SW 1271 (cell line): ENCODE measurements around the gene CERS6.
"Not testable (repeated sequence)": the region's sequence is repeated elsewhere in the genome, so short reads cannot be mapped to it uniquely, and the experiment has no call there.

Experiments
- DNase-seq, 2 experiments: peaks; one replicate each; lab custom pipeline; 2025; lab: John Stamatoyannopoulos, UW

The CERS6 gene

DNA sequence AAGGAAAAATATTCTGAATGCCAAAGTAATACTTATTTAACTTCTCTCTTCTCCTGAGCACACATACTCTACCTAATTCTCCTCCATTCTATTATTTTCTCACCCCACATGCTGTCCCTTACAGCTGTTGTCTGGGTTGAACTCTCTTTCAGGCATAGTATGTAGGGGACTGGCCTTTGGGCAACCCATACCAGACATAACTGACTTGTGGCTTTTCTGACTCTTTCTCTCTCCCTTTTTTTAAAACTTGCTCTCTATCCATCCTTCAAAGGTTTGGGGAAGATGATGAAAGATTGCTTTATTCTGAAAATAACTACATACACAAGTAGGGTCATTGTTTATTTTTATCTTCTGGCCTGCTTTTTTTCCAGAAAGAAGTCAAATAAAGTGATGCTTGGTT lies 276.4 kb downstream of the CERS6 start:
- no peak for DNase-seq

DNA sequence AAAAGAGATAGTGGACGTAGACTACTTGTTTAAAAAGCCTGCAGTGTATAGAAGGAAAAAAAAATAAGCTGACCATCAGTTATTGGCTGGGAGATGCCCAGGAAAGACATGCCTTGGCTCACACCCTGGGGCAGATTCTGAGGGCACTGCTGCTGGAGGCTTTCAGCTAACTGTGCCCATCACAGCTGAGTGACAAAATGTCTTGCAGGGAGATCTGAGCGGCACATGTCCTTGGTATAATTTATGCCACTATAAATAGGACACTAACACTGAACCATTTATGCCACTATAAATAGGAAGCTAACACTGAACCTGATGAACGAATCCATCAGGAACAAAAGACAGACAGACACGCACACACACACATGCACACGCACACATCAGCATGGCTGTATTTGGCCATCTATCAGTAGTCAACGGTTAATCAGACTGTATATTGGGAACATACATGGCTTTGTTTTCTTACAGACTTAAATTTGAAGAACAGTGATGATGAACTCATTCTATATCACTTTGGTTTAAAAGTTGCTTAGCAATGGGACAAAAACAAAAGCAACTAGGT lies 278.2 kb downstream of the CERS6 start:
- DNase-seq, result no peak

DNA sequence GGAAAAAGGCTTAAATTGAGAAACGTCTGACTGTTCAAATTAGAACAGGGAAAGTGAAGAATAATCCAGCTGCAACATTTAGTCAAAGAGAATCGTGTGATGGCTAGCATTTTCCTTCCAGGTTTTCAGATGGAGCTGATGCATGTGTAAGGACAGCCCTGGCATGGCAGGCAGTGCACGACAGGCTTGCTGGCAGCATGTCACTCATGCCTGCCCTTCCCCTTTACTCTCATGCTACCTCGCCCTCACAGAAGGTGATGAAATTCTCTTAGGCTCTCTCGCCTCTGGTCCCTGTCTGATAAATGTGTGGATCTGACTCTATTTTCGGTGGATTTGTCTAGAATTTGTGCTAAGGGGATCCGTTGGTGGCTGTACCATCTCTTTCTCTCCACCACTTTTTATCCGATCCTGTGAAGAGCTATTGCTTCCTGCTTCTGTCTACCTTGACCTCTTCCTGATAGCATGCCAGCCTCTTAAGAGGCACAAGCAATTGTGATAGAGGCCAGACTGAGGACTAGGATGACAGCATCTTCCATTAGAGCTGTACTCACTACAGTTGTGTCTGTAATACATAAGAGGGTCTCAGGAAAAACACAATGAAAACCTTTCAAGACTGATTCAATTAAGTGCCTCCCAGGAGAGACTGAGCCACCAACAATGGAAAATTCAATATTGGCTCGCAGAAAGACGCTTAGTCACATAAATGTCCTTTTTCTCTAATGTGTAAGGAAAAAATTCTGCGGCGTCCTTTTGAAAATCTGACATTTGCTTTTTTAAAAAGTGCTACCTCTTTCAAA lies 280.8 kb downstream of the CERS6 start:
- DNase-seq, result no peak

DNA sequence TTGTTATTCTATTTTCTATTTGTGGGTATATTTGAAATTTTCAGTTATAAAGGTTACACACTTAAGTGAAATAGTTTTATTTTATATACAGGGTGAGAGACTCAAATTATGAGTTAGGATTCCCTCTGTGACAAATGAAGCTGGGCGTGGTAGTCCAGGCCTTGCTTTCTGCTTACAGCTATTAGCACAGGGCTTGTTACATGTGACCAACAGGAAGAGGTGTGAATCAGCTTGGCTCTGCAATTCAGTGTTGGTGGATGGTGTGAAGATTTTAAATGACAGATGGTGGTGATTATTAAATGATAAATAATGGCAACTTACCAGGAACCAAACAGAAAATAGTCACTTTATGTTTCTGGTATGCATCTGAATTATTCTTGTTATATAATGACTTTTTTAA lies 282.0 kb downstream of the CERS6 start:
- DNase-seq, result no peak

DNA sequence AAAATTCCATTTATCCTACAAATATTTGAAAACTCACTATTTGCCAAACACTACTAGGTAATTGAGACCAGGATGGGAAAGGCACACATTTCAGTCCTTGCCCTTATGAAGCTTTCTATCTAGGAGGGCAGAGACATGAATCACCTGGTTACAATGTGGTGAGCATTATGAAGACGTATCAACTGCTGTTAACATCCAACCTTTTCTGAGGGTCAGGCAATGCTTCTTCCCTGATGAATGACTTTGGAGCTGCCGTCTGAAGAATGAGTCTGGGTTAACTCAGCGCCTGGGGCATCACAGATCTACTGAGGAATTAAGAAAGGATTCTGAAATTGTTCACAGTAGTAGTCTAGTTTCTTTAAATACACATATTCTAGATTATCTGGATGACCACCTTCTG lies 284.3 kb downstream of the CERS6 start:
- no peak for DNase-seq

DNA sequence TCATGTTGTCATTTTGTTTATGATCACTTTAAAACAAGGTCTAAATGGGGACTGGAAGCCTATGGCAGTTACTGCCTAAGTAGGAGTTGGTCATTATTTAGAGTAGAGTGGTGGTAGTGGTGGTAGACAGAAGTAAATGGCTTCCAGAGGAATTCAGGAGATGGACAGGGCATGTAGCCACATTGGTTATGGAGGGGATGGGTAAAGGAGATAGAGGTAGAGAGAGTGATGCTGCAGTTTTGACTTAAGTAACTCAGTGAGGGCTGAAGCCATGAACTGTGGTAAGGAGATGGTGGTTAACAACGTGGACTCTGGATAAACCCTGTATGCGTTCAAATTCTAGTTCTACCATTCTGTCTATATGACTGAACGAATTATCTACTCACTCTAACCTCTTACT lies 284.7 kb downstream of the CERS6 start:
- DNase-seq, result no peak

DNA sequence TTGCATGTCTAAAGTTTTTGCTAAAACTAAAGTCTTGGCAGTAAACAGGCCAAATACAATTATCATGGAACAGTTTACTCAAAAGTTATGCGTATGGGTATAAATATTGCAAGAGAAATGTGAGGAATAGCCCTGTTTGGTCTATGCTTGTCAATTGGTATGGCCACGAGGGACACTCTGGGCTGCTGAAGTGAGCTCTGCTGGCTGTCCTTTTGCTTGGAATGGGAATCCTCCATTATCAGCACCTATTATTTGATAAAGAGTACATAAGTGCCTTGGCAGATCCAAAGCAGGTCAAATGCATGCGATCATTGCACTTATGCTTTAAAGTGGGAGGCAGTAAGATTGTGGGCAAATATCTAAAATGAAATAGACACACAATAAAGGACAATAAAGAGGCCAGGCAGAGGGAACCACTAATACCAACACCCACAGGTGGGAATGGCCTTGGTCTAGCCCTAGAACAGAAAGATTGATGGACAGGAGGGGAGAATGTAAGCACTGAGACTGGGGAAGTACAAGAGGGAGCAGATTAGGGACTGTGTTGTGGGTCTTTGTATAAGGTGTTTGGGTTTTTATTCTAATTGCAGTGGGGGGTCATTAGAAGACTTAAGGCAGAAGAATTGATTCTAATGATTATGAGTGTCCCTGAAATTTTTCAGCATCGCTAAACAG lies 286.3 kb downstream of the CERS6 start:
- DNase-seq, result no peak

DNA sequence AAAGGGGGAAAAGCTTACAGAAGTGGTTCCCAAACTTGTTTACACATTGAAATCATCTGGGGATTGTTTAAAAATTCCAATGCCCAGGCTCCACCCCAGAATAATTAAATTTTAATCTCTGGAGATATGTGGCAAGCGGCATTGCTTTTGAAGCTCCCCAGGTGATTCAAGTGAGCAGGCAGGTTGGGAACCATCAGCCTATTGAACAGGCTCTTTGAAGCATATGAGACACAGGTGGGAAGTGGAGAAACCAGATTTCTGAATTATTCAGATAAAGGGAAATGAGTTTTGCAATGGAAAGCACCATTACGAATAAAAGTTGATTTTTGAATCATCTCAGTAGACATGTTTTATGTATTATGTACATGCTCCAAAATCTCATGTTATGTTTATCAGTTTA lies 288.8 kb downstream of the CERS6 start:
- no peak for DNase-seq

DNA sequence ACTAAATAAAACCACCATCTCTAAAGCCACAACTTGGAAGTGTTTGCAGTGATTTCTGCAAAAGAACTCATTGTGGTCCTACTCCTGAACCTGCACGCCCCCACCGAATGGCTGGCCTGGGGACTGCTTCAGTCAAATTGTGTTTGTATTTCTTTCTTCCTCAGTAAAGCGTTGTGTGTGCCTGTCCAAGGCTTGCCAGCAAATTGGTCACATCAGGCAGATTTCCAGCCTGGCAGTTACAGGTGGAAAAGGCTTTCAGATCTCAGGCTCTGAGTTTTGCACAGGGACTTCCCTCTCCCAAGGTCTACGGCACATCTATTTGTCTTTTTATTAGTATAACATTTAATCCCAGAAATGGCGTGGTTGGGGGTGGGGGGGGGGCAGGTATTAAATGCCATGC lies 292.4 kb downstream of the CERS6 start:
- no peak for DNase-seq

DNA sequence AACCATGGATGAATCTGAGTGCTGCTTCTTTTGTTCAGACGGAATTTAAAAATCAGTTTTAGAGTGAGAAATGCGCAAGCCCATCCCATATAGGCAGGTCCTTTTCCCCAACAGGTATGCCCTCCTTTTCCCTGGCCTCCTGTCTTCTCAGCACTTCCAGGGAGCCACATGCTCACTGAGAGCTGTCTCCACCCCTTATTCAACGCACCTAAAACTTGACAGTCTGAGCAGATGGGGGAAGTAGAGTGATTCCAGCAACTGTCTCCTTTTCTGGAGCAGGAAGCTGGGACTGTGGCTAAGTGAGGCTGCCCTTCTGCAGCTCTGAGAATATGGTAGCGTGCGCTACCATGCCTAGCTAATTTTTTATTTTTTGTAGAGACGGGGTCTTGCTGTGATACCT lies 293.2 kb downstream of the CERS6 start:
- DNase-seq, result no peak

DNA sequence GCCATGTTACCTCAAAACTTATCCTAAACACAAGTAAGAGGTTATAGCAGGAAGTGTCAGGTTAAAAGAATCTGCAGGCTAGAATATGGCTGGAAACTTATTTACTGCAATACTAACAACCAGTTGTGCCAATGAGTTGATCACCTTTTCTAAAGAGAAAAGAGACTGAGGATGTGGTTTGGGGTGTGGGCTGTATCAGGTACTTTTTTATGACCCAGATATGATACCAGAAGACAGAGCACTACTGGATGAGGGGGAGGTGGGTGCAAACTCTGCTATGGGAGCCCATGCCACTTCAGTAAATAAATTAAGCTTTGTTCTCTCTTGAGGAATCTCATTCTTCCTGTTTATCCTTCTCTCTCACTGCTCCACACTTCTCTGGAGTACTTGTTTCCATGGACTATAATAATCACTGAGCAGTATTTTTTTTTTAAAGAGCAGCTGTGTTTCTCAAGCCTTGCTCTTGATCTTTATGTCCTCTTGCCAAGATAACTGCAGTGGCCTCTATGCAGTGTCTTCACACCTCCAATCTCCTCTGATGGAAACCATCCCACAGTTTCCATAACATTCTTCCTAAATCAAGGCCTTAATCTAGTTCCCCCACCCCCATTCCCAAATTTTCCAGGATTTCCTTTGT lies 295.1 kb downstream of the CERS6 start:
- DNase-seq, result no peak

DNA sequence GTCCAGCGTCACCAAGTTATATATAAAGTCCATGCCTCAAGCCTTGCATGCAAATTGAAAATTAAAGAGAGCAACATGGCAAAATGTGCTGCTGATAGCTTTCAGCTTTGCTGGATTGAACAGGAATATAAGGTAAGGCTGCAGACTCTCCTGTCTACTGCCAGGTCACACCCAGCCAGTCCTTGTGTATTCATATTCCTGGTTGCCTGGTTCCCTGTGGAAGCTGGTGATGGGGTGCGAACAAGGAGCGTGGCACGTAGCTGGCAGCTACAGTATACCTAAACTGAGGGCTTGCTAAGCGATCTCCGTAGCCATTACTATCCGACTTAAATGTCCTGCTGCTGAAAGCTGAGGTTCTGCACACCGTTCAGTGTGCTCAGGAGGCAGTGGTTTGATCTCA lies 296.3 kb downstream of the CERS6 start:
- DNase-seq, result no peak

DNA sequence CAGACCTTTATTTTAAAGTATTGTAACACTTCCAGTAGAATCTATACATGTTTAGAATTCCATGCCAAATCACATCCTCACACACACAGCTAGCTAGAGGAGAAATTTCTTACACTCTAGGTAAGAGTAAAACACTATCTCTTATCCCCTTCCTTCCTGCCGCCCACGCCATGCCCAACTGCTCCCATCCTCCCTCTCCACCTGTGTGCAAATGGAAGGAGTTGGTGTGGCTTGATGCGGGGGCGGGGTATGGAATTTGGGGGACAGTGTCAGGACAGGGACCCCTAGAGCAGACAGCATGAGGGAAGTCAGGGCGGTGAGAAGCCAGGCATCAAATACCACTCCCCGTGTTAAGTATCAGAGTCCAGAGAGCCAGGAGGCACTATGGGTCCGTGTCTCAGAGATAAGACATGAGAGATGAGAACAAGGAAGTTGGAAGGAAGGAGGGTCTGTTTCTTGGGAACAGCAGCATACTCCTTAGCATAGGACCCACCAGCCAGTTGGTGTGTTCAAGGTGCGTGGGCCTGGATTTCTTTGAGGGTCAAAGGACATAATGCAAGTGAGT lies 297.8 kb downstream of the CERS6 start:
- no peak for DNase-seq

DNA sequence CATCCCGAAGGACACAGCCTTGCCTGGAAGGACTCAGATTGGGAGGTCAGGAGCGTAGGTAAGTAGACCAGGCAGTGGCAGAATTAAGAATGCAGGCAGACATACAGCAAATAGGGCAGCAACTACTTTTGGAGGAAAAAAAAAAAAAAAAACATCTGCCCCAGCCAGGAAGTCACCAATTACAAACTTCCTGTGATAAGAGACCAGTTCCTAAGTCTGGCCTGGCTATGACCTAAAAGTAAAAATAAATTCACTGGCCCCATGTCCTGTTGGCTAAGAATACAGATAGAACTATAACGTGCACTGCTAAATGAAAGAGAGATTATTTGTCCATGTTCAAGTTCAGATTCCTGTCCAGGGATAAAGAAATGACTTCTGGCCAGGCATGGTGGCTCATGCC lies 301.2 kb downstream of the CERS6 start:
- no peak for DNase-seq

DNA sequence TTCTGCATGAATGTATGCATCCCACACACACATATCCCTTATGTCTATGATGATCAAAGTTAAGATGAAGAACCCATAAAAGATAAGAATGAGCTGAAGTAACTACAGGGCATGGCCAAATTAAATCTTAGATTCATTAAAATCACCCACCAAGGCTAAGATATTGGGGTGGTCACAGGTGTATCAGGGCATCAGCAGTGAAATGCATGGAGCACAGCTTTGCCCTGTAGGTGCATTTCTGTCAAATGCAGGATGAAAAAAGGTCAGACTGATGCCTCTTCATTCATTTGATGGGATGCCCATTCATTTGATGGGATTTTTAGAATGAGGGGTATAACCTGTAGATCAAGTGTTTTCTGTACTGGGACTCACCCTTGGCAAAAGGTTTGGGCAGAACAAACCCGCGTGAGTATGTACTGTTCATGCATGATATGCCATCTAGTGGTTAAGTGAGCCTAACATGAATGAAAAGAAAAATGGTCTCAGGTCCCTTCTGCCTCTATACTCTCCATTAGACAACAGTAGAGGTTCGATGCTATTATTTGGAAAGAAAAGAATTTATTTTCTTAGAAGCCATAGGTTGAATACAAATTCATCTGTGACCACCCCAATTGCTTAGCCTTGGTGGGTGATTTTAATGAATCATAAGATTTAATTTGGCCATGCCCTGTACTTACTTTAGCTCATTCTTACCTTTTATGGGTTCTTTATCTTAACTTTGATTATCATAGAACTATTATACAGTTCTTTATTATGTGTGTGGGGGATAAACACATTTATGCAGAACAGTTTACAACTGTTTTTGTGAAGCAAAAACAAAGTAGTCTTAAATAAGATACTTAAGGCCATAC lies 303.1 kb downstream of the CERS6 start:
- DNase-seq, result peak in 1 of 2 experiments; percentile 60

DNA sequence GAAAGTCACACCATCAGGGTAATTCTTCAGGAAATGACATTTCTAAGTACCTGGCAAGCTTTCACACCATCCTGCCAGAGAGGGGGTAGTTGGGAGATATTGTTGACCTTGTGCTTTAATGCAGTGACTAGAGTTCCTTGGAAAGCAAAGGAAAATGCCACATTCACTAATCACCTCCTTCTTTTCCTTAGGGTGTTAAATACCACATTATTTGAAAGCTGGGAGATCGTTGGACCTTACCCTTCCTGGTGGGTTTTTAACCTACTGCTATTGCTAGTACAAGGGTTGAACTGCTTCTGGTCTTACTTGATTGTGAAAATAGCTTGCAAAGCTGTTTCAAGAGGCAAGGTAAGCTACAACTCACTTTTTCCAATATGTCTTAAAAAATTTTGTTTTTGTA lies 309.3 kb downstream of the CERS6 start:
- DNase-seq, result no peak

DNA sequence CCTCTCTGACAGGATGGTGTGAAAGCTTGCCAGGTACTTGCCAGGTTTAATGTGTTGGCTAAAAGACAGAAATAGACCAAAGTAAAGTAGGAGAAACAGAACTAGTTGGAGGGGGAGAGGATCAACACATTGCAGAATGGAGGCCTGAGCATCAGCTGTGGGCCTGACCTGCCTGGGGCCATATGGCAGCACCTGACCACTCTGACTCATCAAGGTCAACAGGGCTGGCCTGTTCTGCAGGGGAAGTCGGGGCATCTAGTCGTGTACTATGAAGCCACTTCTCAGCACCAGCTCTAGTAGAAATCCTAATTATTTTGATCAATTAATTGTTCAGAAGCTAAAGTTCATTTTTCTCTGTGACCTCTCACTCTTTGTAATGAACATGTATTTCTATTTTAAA lies 310.5 kb downstream of the CERS6 start:
- no peak for DNase-seq

DNA sequence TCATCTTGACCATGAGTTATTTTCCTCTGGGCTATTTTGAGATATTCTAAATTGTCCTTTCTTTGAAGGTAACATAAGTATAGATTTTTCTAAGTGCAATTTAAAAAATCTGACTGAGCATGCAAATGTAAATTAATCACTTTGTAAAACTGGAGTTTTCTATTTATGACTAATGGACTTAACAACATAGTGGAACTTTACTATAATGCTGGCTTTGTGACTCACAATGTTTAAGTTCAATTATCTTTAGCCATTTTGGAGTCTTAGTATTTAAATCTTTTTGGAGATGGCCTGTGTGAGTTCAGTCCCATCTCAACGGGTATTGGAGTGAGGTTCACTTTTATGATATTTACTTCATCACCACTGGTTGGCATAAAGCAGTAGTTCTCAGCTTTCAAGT lies 311.2 kb downstream of the CERS6 start:
- no peak for DNase-seq

DNA sequence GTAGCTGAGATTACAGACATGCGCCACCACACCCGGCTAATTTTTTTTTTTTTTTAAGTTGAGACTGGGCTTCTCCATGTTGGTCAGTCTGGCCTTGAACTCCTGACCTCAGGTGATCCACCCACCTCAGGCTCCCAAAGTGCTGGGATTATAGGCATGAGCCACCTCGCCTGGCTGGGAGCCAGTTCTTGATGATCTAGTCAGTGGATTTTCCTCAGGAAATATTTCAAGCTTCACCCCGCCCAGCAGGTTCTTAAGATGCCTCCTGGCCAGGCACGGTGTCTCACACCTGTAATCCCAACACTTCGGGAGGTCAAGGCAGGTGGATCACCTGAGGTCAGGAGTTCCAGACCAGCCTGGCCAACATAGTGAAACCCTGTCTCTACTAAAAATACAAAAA lies 312.3 kb downstream of the CERS6 start:
- DNase-seq, result not testable (repeated sequence)

DNA sequence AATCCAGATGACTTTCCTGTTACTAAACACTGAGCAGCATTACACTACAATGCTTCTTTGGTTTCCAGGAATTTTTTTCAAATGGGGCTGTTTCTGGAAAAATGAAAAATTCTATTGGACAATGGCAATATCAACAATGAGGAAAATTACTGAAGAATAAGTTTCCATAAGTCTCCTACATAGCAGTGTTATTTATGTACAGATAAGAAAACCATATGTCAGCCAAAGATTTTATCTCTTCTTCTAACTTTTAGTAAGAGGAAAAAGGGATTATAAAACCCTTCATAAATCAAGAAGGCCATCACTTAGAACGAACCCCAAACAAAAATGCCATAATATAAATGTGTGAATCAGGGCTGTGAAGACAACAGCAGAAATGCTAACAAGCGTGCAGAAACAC lies 314.7 kb downstream of the CERS6 start:
- no peak for DNase-seq

DNA sequence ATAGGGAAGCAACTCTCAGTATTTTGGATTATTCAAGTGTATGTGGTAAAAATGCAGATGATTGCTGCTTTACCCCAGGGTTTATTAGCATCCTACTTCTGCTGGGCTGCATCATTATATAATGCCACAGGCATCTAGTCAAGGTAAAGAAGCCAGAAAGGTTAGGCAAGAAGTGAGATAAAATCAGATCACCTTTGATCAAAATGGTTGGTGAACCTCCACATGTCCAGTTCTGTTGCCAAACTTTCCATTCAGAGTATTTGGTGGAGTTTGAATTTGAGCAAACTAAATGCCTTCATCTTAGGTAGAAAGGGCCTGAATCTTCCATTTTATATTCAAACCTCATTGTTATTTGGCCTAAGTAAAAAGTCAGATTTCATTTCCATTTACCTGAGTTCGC lies 316.6 kb downstream of the CERS6 start:
- no peak for DNase-seq

DNA sequence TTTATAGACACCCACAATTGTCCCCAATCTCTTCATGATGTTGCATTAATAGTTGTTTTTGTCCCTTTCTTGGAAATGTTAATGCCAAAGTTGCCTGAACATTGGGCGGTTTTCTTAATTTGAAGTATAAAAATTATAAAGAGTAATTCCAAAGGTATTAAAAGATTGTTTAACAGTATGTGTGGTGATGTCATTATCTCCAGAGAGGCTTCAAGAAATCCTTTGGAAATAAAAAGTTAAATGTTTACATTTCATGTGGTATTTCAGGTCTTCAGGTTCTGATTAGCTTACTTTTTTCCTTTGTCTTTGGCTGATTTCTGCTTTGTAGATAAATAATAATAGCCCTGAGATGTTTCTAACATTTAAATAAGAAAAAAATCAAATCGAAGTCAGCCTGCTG lies 317.1 kb downstream of the CERS6 start:
- DNase-seq, result no peak
